HCT116 (cell line): ENCODE measurements around the gene ZNF800. TPM values are rescaled to one million over a fixed set of nuclear protein-coding genes. Genes with fewer than 3 reads are reported as not detected.

Experiments used
- ATAC-seq: fragments of 200-7000 bp; cut with Tn5 transposase; 2 replicates; pipeline ENCODE4 v1.9.1; 2020; ENCODE audit warnings: mild to moderate bottlenecking, moderate library complexity
- BruUV-seq: library from RNA; stranded (reverse); fragments of 400-500 nt; replicated peaks from 2 replicates; lab custom pipeline; 2021; lab: Mats Ljungman, UMichigan
- CTCF ChIA-PET: fragments of 300-600 bp; sonication (Branson Sonifier 250); formaldehyde crosslinking; loops from one replicate; lab custom pipeline; 2021; ENCODE audit warnings: antibody characterized with exemption; lab: Charles Lee
- POLR2A ChIA-PET: fragments of 300-600, 350-600 bp; sonication (Branson Sonifier 250); formaldehyde crosslinking; loops from one replicate; lab custom pipeline; 2021; ENCODE audit warnings: antibody characterized with exemption; lab: Charles Lee
- RAD21 ChIA-PET, 2 experiments: fragments of 300-600 bp; sonication (Branson Sonifier 250); formaldehyde crosslinking; loops; one replicate each; lab custom pipeline; 2023; ENCODE audit warnings: low total read pairs in 2 of 2; ENCODE audit not compliant: uncharacterized antibody in 2 of 2, unreplicated experiment in 2 of 2, low non-redundant PET in 1 of 2; lab: Charles Lee
- DNase-seq: peaks from one replicate; pipeline ENCODE4 v3.0.0-alpha.2; 2010; ENCODE audit warnings: low read depth, low spot score
- H2AFZ ChIP-seq: fragments of 200-600 bp; shearing (Covaris generic), sonication (generic); 2 replicates; pipeline ENCODE4 v1.6.1; 2017; ENCODE audit warnings: low read depth, mixed run types, mixed read lengths, antibody characterized with exemption, low read length; ENCODE audit not compliant: poor library complexity, severe bottlenecking
- H3K27ac ChIP-seq: 2 replicates; pipeline ENCODE4 v1.5.1; 2012; ENCODE audit warnings: low read depth, low read length
- H3K27me3 ChIP-seq: fragments of 200-600 bp; sonication (generic); 2 replicates; pipeline ENCODE4 v1.6.1; 2016; ENCODE audit warnings: mixed run types, low read length, mixed read lengths; ENCODE audit not compliant: insufficient read depth
- H3K36me3 ChIP-seq, 2 experiments: fragments of 200-500 bp in 1 of 2; fragments of 200-600 bp in 1 of 2; sonication (Bioruptor generic) in 1 of 2; sonication (generic) in 1 of 2; 2 replicates each; pipeline versions ENCODE4 v1.5.1 to v1.6.1; 2014 to 2016; ENCODE audit warnings: low read length in 2 of 2, inconsistent platforms in 1 of 2, mixed read lengths in 1 of 2, mixed run types in 1 of 2; ENCODE audit not compliant: insufficient read depth in 2 of 2, control insufficient read depth in 1 of 2
- H3K4me1 ChIP-seq, 2 experiments: fragments of 200-600 bp in 1 of 2; sonication (generic) in 1 of 2; 2 replicates each; pipeline versions ENCODE4 v1.5.1 to v1.6.1; 2012 to 2017; ENCODE audit warnings: low read length in 2 of 2, inconsistent platforms in 1 of 2, mild to moderate bottlenecking in 1 of 2, mixed read lengths in 1 of 2, mixed run types in 1 of 2, moderate library complexity in 1 of 2; ENCODE audit not compliant: insufficient read depth in 2 of 2, control insufficient read depth in 1 of 2
- H3K4me2 ChIP-seq: fragments of 200-600 bp; sonication (generic); 2 replicates; pipeline ENCODE4 v1.6.1; 2017; ENCODE audit warnings: mixed run types, low read length, mixed read lengths
- H3K4me3 ChIP-seq, 2 experiments: fragments of 200-600 bp in 1 of 2; sonication (generic) in 1 of 2; replicated peaks in 1 of 2; 2 replicates each; pipeline ENCODE4 v1.5.1; 2011 to 2016; ENCODE audit warnings: low read length in 2 of 2, control low read depth in 1 of 2, low read depth in 1 of 2, mild to moderate bottlenecking in 1 of 2, mixed read lengths in 1 of 2, mixed run types in 1 of 2
- H3K79me2 ChIP-seq: fragments of 200-600 bp; sonication (generic); 2 replicates; pipeline ENCODE4 v1.6.1; 2017; ENCODE audit warnings: mild to moderate bottlenecking, mixed run types, low read length, moderate library complexity, mixed read lengths; ENCODE audit not compliant: insufficient read depth
- H3K9ac ChIP-seq: fragments of 200-600 bp; sonication (generic); 2 replicates; pipeline ENCODE4 v1.6.1; 2016; ENCODE audit warnings: low read length, mixed read lengths
- H3K9me2 ChIP-seq: fragments of 200-600 bp; sonication (generic), shearing (Covaris generic); 2 replicates; pipeline ENCODE4 v1.6.1; 2017; ENCODE audit warnings: mixed run types, mild to moderate bottlenecking, moderate library complexity; ENCODE audit not compliant: insufficient read depth
- H3K9me3 ChIP-seq, 2 experiments: fragments of 200-500 bp in 1 of 2; fragments of 200-600 bp in 1 of 2; sonication (Bioruptor generic) in 1 of 2; sonication (generic) in 1 of 2; 2 replicates each; pipeline ENCODE4 v1.6.1; 2014 to 2017; ENCODE audit warnings: low read length in 2 of 2, mixed read lengths in 2 of 2, inconsistent platforms in 1 of 2, low read depth in 1 of 2, mild to moderate bottlenecking in 1 of 2, mixed run types in 1 of 2, moderate library complexity in 1 of 2; ENCODE audit not compliant: control insufficient read depth in 1 of 2, insufficient read depth in 1 of 2
- H4K20me1 ChIP-seq: fragments of 200-600 bp; sonication (generic), shearing (Covaris generic); 2 replicates; pipeline ENCODE4 v1.6.1; 2017; ENCODE audit warnings: mixed run types, mild to moderate bottlenecking, moderate library complexity; ENCODE audit not compliant: insufficient read depth
- ATF3 ChIP-seq: IDR thresholded peaks from 2 replicates; pipeline ENCODE4 v1.6.1; 2012
- CBX3 ChIP-seq: IDR thresholded peaks from 2 replicates; pipeline ENCODE4 v1.6.1; 2012; ENCODE audit warnings: low read depth
- CTCF ChIP-seq, 3 experiments: fragments of 200-600 bp in 1 of 3; sonication (generic) in 1 of 3; IDR thresholded peaks in 2 of 3; conservative IDR thresholded peaks in 1 of 3; 2 replicates each; pipeline ENCODE4 v1.5.1; 2012 to 2017; ENCODE audit warnings: low read depth in 2 of 3, low read length in 2 of 3, antibody characterized with exemption in 1 of 3, borderline replicate concordance in 1 of 3, control low read depth in 1 of 3, mild to moderate bottlenecking in 1 of 3, mixed read lengths in 1 of 3, mixed run types in 1 of 3, moderate library complexity in 1 of 3; ENCODE audit not compliant: insufficient read depth in 1 of 3
- EGR1 ChIP-seq: IDR thresholded peaks from 2 replicates; pipeline ENCODE4 v1.6.1; 2012; ENCODE audit warnings: low read depth
- EZH2phosphoT487 ChIP-seq: fragments of 200-600 bp; IDR thresholded peaks from 2 replicates; pipeline ENCODE4 v1.6.1; 2018; ENCODE audit warnings: antibody characterized with exemption, borderline replicate concordance
- FOSL1 ChIP-seq: IDR thresholded peaks from 2 replicates; pipeline ENCODE4 v1.6.1; 2012; ENCODE audit warnings: low read depth
- MAX ChIP-seq: IDR thresholded peaks from 2 replicates; pipeline ENCODE4 v1.6.1; 2012
- POLR2A ChIP-seq: IDR thresholded peaks from 2 replicates; pipeline ENCODE4 v1.7.0; 2011; ENCODE audit warnings: borderline replicate concordance; ENCODE audit not compliant: insufficient read depth, insufficient read length; ENCODE audit errors: extremely low read depth
- POLR2AphosphoS5 ChIP-seq: IDR thresholded peaks from 2 replicates; pipeline ENCODE4 v1.6.1; 2011; ENCODE audit warnings: mild to moderate bottlenecking, low read depth, low read length, moderate library complexity
- SP1 ChIP-seq: IDR thresholded peaks from 2 replicates; pipeline ENCODE4 v1.6.1; 2012; ENCODE audit warnings: low read depth
- YY1 ChIP-seq: IDR thresholded peaks from 2 replicates; pipeline ENCODE4 v1.6.1; 2011; ENCODE audit warnings: low read length, low read depth, moderate library complexity, mild to moderate bottlenecking; ENCODE audit not compliant: insufficient replicate concordance; ENCODE audit errors: extremely low read depth
- ZFX ChIP-seq: fragments of 450-650 bp; IDR thresholded peaks from 2 replicates; pipeline ENCODE4 v1.6.1; 2017
- intact Hi-C: fragments of 100-400 bp; cut with micrococcal nuclease; formaldehyde crosslinking; loops from 2 replicates; pipeline ENCODE4 v1.10.0; 2022
- total RNA-seq: library from RNA; stranded (reverse); gene quantifications from one replicate; pipeline ENCODE4 v1.2.1, GENCODE V29; 2021; ENCODE audit not compliant: unreplicated experiment

ZNF800 gene
- total RNA-seq, 1 experiment from 2014 or later: 30.9 TPM

- Histone ChIP-seq H3K4me2 (no peak overlapping the region), H3K9me2 (no peaks in the 10 kb centered on the region), H3K27me3 (peaks cover 7% of the 10 kb centered on the region), H3K27ac (no peak overlapping the region), H3K79me2 (no peaks in the 10 kb centered on the region), H3K36me3 (no peaks in the 10 kb centered on the region), H3K4me3 (no peak overlapping the region), H3K4me1 (no peaks in the 10 kb centered on the region), H2AFZ (no peak overlapping the region), H4K20me1 (no peaks in the 10 kb centered on the region), H3K9me3 (no peaks in the 10 kb centered on the region), H3K9ac (no peak overlapping the region)
- CTCF ChIA-PET: no interaction called here
- RAD21 ChIA-PET: no interaction called here
- TF ChIP-seq ZFX (no peak), FOSL1 (no peak), CTCF (IDR thresholded peaks at IDR 0.05 in 2 of 3, conservative IDR thresholded peaks at IDR 0.05 in 1 of 3; ENCODE audit: borderline replicate concordance in 1 of 3, insufficient read depth in 1 of 3, low read depth in 2 of 3, low read length in 2 of 3) (no peak), YY1 (no peak), CBX3 (no peak), ATF3 (no peak), POLR2AphosphoS5 (no peak), SP1 (no peak), POLR2A (no peak), EZH2phosphoT487 (no peak), EGR1 (no peak), MAX (no peak)
- POLR2A ChIA-PET: no interaction called here
- DNase-seq (no peak), ATAC-seq (no peak)
- no TSS peak for BruUV-seq
- intact Hi-C loops: no loop called here
These were observed 26.7 kb upstream of the ZNF800 start for GRCh38 chr7:127419196-127419595.
